ENCODE measurements around the gene LYZL4.

LYZL4 gene

DNA sequence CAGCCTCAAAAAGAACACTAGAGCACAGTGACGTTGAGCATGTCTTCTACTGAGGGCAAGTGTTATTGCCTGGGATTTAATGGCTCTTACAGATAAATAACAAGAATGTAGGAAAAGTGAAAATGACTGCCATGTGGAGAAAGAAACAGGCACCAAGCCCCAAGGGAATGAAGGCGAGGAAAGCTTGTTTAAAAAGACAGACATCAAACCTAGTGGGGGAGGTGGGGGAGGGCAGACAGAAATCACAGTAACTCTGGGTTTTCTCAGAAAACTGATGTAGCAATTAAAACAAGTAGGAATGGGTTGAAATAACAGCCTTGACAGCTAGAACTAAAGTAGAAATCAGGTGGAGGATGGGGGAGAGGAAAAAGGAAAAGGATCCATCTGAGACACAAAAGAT is 18.4 kb upstream of the LYZL4 start:
- H3K9ac ChIP-seq (ENCODE audit: low read depth in 1 of 2, low read length in 2 of 2) = no peak overlapping the region
- H3K4me3 ChIP-seq (ENCODE audit: low read length in 2 of 2) = no peak overlapping the region
- H3K27ac ChIP-seq (ENCODE audit: low read depth in 2 of 2, low read length in 2 of 2) = no peak overlapping the region
- H3K9me3 ChIP-seq (ENCODE audit: control insufficient read depth in 2 of 2, low read length in 2 of 2) = peaks cover 0 to 2% of the 10 kb centered on the region in 2 donors
- H3K4me1 ChIP-seq (ENCODE audit: control insufficient read depth in 2 of 2, insufficient read depth in 2 of 2, low read length in 2 of 2) = no peaks in the 10 kb centered on the region
- H3K36me3 ChIP-seq (ENCODE audit: control insufficient read depth in 2 of 2, insufficient read depth in 2 of 2, low read length in 2 of 2) = no peaks in the 10 kb centered on the region
- peaks cover 0 to 2% of the 10 kb centered on the region in 2 donors for H3K27me3 ChIP-seq (ENCODE audit: control insufficient read depth in 2 of 2, insufficient read depth in 2 of 2, low read length in 2 of 2)

DNA sequence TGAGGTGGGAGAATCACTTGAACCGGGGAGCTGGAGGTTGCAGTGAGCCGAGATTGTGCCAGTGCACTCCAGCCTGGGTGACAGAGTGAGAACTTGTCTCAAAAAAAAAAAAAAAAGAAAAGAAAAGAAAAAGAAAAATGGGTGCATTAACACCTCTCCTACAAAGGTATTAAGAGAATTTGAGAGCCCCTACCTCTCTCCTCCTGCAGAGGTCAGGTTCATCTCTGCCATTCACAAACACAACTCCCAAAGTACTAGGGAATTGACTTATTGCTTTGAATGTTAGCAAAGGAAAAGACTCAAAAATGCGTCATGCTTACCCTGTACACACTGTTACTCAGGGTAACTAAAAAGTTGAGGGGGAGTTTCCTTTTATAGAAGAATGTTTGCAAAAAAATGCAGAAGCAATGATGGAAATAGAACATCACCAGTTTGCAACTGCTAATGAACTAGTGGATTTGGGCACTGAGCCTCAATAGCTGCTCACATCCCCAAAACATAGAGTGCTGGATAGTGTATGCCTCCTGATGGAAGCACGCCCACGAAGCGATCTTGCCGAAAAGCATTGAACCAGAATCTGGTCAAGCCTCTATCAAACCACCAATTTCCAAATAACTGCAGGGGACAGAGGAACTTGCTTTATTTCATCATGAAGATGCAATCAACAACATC is 15.5 kb upstream of the LYZL4 start:
- Histone ChIP-seq H3K9me3 (ENCODE audit: control insufficient read depth in 2 of 2, low read length in 2 of 2) (no peaks in the 10 kb centered on the region), H3K4me3 (ENCODE audit: low read length in 2 of 2) (no peak overlapping the region), H3K27me3 (ENCODE audit: control insufficient read depth in 2 of 2, insufficient read depth in 2 of 2, low read length in 2 of 2) (no peaks in the 10 kb centered on the region)

DNA sequence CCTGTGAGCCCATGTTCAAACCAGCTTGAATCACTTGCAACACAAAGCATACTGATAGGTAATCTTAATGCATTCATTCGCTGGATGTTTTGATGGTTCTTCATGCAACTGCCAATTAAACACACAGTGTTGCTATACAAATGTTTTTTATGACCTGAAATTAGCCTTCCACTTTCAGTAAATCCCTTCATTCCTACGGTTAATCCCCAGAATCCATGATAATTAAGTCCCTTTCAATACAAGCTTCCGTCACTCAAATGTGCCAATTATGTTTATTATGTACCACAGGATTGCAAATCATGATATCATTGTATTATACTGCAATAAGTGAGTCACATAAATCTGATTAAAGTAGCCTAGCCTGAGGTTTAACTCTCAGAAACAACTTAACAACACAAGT is 14.5 kb upstream of the LYZL4 start:
- Histone ChIP-seq H3K9ac (ENCODE audit: low read depth in 1 of 2, low read length in 2 of 2) (no peak overlapping the region), H3K4me1 (ENCODE audit: control insufficient read depth in 2 of 2, insufficient read depth in 2 of 2, low read length in 2 of 2) (no peaks in the 10 kb centered on the region), H3K36me3 (ENCODE audit: control insufficient read depth in 2 of 2, insufficient read depth in 2 of 2, low read length in 2 of 2) (no peaks in the 10 kb centered on the region), H3K4me3 (ENCODE audit: low read length in 2 of 2) (no peak overlapping the region), H3K27me3 (ENCODE audit: control insufficient read depth in 2 of 2, insufficient read depth in 2 of 2, low read length in 2 of 2) (no peaks in the 10 kb centered on the region), H3K27ac (ENCODE audit: low read depth in 2 of 2, low read length in 2 of 2) (no peak overlapping the region), H3K9me3 (ENCODE audit: control insufficient read depth in 2 of 2, low read length in 2 of 2) (no peaks in the 10 kb centered on the region)

More for the DNA sequence above, 15.5 kb upstream of the LYZL4 start:
- no peaks in the 10 kb centered on the region for H3K36me3 ChIP-seq (ENCODE audit: control insufficient read depth in 2 of 2, insufficient read depth in 2 of 2, low read length in 2 of 2)
- H3K27ac ChIP-seq (ENCODE audit: low read depth in 2 of 2, low read length in 2 of 2) = no peak overlapping the region
- no peaks in the 10 kb centered on the region for H3K4me1 ChIP-seq (ENCODE audit: control insufficient read depth in 2 of 2, insufficient read depth in 2 of 2, low read length in 2 of 2)
- no peak overlapping the region for H3K9ac ChIP-seq (ENCODE audit: low read depth in 1 of 2, low read length in 2 of 2)

DNA sequence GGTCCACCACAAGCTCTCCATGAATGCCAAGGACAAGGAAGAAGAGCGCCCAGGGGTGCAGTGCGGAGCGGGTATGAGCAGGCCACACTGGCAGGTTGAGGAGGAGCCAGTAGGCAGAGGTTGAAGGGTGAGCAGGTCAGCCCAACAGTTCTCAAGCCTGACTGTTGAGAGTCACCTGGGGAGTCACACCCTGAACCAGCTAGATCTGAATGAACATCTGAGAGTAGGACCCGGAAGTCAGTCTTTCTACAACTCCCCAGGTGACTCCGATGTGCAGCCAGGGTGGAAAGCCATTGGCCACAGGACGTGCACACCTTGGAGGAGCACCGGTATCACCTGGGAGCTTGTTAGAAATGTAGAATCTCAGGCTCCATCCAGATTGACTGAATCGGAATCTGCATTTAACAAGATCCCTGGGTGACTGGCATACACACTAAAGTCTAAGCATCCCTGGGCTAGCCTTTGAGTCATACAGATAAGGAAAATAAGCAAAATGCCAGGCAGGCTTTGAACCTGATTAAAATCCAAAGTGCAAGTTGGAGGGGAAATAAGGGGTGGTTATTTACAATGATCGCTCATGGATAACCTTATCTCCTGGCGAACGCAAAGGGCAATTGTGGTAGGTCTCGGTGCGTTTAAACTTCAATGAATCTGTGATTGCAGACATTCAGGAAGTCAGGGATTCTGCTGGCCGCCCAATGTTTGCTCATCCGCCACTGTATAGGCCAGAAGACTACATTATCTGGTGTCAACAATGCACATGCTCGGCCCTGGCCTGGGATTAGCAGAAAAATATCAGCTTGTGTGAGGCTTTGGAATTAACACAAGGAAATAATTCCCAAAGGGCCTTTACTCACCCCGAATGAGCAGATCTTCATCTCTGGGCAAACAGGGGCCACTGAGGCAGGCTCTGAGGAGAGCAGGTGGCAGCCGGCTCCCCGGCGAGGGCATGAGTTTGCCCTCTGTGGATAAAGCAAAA is 11.7 kb upstream of the LYZL4 start:
- no peak overlapping the region for H3K9ac ChIP-seq (ENCODE audit: low read depth in 1 of 2, low read length in 2 of 2)

DNA sequence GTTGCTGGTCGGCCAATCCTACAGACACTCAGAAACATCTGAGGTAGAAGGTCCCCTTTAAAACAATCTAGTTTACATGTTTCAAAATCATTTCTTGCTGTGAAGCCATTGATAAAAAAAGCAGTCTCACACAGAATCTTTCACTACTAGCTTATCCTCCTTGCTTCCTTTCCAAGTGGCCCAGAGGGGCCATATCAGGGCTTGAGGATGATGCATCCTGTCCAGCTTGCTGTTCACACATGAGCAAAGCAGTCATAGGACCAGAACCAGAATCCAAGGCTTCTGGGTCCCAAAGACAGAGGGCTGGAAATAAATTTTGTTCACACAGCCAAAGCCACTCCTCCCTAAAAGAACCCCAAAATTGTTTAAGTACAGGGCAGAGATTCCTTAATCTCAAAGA is 9.2 kb upstream of the LYZL4 start:
- Histone ChIP-seq H3K27me3 (ENCODE audit: control insufficient read depth in 2 of 2, insufficient read depth in 2 of 2, low read length in 2 of 2) (no peaks in the 10 kb centered on the region), H3K4me1 (ENCODE audit: control insufficient read depth in 2 of 2, insufficient read depth in 2 of 2, low read length in 2 of 2) (no peaks in the 10 kb centered on the region), H3K9me3 (ENCODE audit: control insufficient read depth in 2 of 2, low read length in 2 of 2) (no peaks in the 10 kb centered on the region), H3K27ac (ENCODE audit: low read depth in 2 of 2, low read length in 2 of 2) (no peak overlapping the region), H3K4me3 (ENCODE audit: low read length in 2 of 2) (no peak overlapping the region), H3K9ac (ENCODE audit: low read depth in 1 of 2, low read length in 2 of 2) (no peak overlapping the region), H3K36me3 (ENCODE audit: control insufficient read depth in 2 of 2, insufficient read depth in 2 of 2, low read length in 2 of 2) (no peaks in the 10 kb centered on the region)

More for the DNA sequence above, 11.7 kb upstream of the LYZL4 start:
- Histone ChIP-seq H3K27me3 (ENCODE audit: control insufficient read depth in 2 of 2, insufficient read depth in 2 of 2, low read length in 2 of 2) (no peaks in the 10 kb centered on the region), H3K36me3 (ENCODE audit: control insufficient read depth in 2 of 2, insufficient read depth in 2 of 2, low read length in 2 of 2) (no peaks in the 10 kb centered on the region), H3K27ac (ENCODE audit: low read depth in 2 of 2, low read length in 2 of 2) (no peak overlapping the region), H3K9me3 (ENCODE audit: control insufficient read depth in 2 of 2, low read length in 2 of 2) (no peaks in the 10 kb centered on the region), H3K4me3 (ENCODE audit: low read length in 2 of 2) (no peak overlapping the region), H3K4me1 (ENCODE audit: control insufficient read depth in 2 of 2, insufficient read depth in 2 of 2, low read length in 2 of 2) (no peaks in the 10 kb centered on the region)

DNA sequence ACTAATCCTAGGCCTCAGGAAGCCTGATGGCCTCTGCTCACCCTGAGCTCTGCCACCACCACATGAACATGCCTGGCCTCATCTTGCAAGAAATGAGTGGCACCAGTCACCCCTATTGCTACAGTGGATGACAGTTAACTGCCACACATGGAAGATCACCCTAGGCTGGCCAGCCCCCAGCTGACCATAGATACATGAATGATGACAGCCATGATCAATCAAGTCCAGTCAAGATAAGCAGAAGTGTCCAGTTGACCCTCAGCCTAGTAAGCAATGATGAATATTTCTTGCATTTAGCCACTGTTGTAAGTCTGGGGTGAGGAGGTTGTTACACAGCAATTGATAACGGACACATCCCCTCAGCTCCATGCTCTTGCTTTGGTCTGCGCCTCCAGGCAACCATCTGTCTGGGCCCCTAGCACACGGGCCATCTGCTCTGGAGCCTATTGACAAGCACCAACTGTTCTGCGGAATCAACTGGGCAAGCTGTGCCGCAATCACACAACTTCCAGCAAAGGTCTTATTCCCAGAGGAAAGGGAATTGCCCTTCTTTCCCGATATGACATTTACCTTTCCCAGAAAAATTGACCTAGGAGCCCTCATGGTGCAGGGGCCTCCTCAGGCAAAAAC is 2.2 kb upstream of the LYZL4 start:
- H3K4me3 ChIP-seq (ENCODE audit: low read length in 2 of 2) = no peak overlapping the region
- no peaks in the 10 kb centered on the region for H3K36me3 ChIP-seq (ENCODE audit: control insufficient read depth in 2 of 2, insufficient read depth in 2 of 2, low read length in 2 of 2)
- H3K27me3 ChIP-seq (ENCODE audit: control insufficient read depth in 2 of 2, insufficient read depth in 2 of 2, low read length in 2 of 2) = no peaks in the 10 kb centered on the region
- no peak overlapping the region for H3K27ac ChIP-seq (ENCODE audit: low read depth in 2 of 2, low read length in 2 of 2)
- H3K4me1 ChIP-seq (ENCODE audit: control insufficient read depth in 2 of 2, insufficient read depth in 2 of 2, low read length in 2 of 2) = no peaks in the 10 kb centered on the region
- no peaks in the 10 kb centered on the region for H3K9me3 ChIP-seq (ENCODE audit: control insufficient read depth in 2 of 2, low read length in 2 of 2)
- H3K9ac ChIP-seq (ENCODE audit: low read depth in 1 of 2, low read length in 2 of 2) = no peak overlapping the region

DNA sequence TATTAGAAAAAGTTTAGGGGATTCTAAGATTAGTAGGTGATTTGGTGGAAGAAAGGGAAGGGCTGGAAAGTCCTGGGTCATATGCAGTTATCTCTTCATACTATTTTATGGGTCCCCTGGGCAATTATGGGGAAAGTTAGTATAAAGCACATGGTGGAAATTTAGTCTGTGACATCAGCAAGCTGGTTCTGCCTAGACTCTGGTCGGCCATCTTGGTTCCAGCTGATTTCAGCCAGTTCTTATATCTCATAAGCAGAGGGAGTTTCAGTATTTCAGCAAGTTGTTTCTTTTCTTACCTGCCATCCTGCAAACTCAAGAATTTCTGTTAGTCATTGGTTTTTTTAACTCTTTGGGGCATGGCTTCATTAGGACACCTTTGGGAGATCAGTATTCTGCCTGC is 1.0 kb upstream of the LYZL4 start:
- H3K27me3 ChIP-seq (ENCODE audit: control insufficient read depth in 2 of 2, insufficient read depth in 2 of 2, low read length in 2 of 2) = no peaks in the 10 kb centered on the region
- H3K4me3 ChIP-seq (ENCODE audit: low read length in 2 of 2) = no peak overlapping the region
- no peaks in the 10 kb centered on the region for H3K4me1 ChIP-seq (ENCODE audit: control insufficient read depth in 2 of 2, insufficient read depth in 2 of 2, low read length in 2 of 2)
- no peak overlapping the region for H3K9ac ChIP-seq (ENCODE audit: low read depth in 1 of 2, low read length in 2 of 2)
- no peaks in the 10 kb centered on the region for H3K9me3 ChIP-seq (ENCODE audit: control insufficient read depth in 2 of 2, low read length in 2 of 2)
- H3K27ac ChIP-seq (ENCODE audit: low read depth in 2 of 2, low read length in 2 of 2) = no peak overlapping the region
- H3K36me3 ChIP-seq (ENCODE audit: control insufficient read depth in 2 of 2, insufficient read depth in 2 of 2, low read length in 2 of 2) = no peaks in the 10 kb centered on the region

DNA sequence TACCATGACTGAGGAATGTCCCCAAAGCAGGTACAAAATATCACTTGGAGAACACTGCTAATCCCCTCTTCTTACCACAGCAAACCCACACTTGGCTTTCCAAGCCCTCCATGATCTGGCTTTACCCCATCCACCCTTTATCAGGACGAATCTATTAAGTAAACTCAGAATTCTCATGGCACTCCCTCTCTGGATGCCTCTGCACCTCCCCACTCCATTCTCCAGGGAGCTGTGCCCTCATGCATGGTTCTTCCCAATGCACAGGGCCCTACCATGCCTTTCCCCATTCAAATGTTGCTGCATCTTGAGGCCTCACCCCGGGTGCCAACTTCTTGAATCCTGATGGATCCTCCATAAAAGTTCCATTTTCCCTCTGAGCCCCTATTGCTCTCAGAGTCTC is 2.3 kb downstream of the LYZL4 start:
- no peaks in the 10 kb centered on the region for H3K27me3 ChIP-seq (ENCODE audit: control insufficient read depth in 2 of 2, insufficient read depth in 2 of 2, low read length in 2 of 2)
- no peaks in the 10 kb centered on the region for H3K4me1 ChIP-seq (ENCODE audit: control insufficient read depth in 2 of 2, insufficient read depth in 2 of 2, low read length in 2 of 2)
- H3K27ac ChIP-seq (ENCODE audit: low read depth in 2 of 2, low read length in 2 of 2) = no peak overlapping the region
- H3K4me3 ChIP-seq (ENCODE audit: low read length in 2 of 2) = no peak overlapping the region
- H3K9ac ChIP-seq (ENCODE audit: low read depth in 1 of 2, low read length in 2 of 2) = no peak overlapping the region
- H3K9me3 ChIP-seq (ENCODE audit: control insufficient read depth in 2 of 2, low read length in 2 of 2) = no peaks in the 10 kb centered on the region
- no peaks in the 10 kb centered on the region for H3K36me3 ChIP-seq (ENCODE audit: control insufficient read depth in 2 of 2, insufficient read depth in 2 of 2, low read length in 2 of 2)

DNA sequence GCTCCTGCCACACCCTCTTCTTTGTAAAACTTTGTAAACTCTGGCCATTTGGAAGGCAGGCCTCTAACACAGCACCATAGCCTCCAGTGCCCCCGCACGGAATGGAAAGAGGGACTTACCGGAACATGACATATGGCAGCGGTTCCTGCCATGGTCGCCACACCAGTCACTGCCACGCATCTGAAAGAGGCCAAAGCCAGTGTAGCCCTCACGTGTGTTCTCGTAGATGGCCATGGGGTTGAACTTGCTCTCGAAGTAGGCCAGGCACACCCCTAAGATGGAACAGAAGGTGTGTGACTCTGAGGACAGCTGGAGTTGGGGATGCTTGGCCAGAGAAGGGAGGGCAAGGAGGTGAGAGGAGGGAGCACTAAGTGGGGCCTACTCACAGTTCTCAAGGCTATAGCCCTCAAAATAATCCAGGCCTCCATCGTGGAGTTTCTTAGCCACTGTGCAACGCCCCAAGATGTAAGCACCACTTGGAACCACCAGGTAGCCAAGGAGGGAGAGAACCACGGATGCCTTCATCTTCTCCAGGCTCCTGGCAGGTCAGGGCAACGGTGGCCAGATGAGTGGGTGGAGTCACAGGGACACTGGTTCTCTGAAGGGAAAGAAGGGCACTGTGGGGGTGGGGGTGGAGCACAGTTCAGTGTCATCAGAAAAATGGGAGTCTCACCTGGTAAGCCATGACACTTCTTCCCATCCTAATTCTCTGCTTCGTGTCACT is 3.5 kb downstream of the LYZL4 start:
- no peak overlapping the region for H3K27ac ChIP-seq (ENCODE audit: low read depth in 2 of 2, low read length in 2 of 2)
- H3K4me3 ChIP-seq (ENCODE audit: low read length in 2 of 2) = no peak overlapping the region
- no peaks in the 10 kb centered on the region for H3K36me3 ChIP-seq (ENCODE audit: control insufficient read depth in 2 of 2, insufficient read depth in 2 of 2, low read length in 2 of 2)
- no peak overlapping the region for H3K9ac ChIP-seq (ENCODE audit: low read depth in 1 of 2, low read length in 2 of 2)
- H3K4me1 ChIP-seq (ENCODE audit: control insufficient read depth in 2 of 2, insufficient read depth in 2 of 2, low read length in 2 of 2) = no peaks in the 10 kb centered on the region
- H3K9me3 ChIP-seq (ENCODE audit: control insufficient read depth in 2 of 2, low read length in 2 of 2) = no peaks in the 10 kb centered on the region
- no peaks in the 10 kb centered on the region for H3K27me3 ChIP-seq (ENCODE audit: control insufficient read depth in 2 of 2, insufficient read depth in 2 of 2, low read length in 2 of 2)
